Measurements from ENCODE around the gene SYT14.

SYT14 gene

GRCh38 chr1:210198840-210199239 lies 260.8 kb downstream of the SYT14 start:
- no peak for DNase-seq (ENCODE audit: low read depth in 4 of 4, low spot score in 1 of 4)

- DNase-seq (ENCODE audit: low read depth in 4 of 4, low spot score in 1 of 4), result no peak
These were observed 262.2 kb downstream of the SYT14 start for GRCh38 chr1:210200124-210200736.

DNA sequence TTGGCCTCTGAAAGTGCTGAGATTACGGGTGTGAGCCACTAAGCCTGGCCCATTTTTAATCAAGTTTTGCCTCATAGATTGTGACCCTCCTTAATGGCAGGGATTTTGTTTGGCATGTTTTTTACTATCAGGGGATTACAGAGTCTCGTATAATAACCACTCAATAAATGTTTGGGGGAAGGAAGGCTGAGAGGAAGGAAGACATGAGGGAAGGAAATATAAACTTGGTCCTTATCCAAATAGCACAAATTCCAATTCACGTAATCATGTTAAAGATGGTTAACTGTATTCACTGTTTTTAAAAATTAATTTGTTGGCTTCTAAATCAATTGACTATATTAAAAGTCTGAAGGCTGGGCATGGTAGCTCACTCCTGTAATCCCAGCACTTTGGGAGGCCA lies 263.7 kb downstream of the SYT14 start:
- DNase-seq (ENCODE audit: low read depth in 4 of 4, low spot score in 1 of 4), result no peak

- DNase-seq (ENCODE audit: low read depth in 4 of 4, low spot score in 1 of 4), result no peak
These were observed 269.8 kb downstream of the SYT14 start for GRCh38 chr1:210207597-210208450.

DNA sequence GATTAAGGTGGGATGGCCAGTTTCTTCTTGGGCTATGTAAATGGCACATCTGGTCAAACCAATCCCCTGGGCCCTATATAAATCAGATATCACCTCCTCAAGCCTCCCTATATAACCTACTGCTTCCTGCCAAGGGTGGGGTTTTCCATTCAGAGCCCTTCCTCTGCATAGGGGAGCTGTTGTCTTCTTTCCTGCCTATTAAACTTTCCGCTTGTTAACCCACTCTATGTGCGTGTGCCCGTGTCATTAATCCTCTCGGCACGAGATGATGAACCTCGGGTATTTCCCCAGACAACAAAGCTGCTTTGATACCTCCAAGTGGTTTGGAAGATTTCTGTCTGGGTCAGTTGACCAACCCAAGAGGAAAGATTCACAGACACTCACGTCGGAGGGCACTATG lies 275.3 kb downstream of the SYT14 start:
- no peak for DNase-seq (ENCODE audit: low read depth in 4 of 4, low spot score in 1 of 4)

GRCh38 chr1:210214573-210215409 lies 276.8 kb downstream of the SYT14 start:
- no peak for DNase-seq (ENCODE audit: low read depth in 4 of 4, low spot score in 1 of 4)

DNA sequence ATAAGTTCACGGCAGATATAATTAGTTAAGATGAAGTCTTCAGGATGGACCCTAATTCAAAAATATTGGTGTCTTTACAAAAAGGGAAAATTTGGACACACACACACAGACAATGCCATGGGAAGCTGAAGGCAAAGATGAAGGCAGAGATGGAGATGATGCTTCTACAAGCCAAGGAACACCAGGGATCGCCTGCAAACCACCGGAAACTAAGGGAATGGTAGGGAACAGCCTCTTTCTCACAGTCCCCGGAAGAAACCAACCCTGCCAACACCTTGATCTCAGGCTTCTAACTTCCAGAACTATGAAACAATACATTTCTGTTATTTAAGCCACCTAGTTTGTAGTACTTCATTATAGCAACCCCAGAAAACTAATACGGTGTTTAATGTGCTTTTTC lies 279.5 kb downstream of the SYT14 start:
- no peak for DNase-seq (ENCODE audit: low read depth in 4 of 4, low spot score in 1 of 4)

DNA sequence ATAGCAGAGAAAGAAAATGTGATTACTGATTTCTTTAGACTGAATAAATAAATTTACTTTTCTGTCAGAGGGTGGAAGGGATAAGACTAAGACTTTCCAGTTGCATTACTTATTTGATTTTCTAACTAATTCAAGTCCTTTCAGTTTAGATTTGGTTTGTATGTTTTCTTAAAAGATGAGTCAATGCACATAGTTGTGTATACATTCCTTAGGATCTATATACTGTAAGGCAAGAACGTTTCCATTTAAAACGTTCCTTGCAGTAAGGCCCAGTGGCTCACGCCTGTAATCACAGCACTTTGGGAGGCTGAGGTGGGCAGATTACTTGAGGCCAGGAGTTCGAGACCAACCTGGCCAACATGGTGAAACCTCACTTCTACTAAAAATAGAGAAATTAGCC lies 280.0 kb downstream of the SYT14 start:
- DNase-seq (ENCODE audit: low read depth in 4 of 4, low spot score in 1 of 4), result no peak

Measured in stimulated activated CD4-positive, alpha-beta T cell treated with anti-CD3 and anti-CD28 coated beads, Interleukin-1b, Interleukin-23, amount 100 ng/mL, for 24 hours (primary cell).